GM18519 (cell line): ENCODE data around the gene RPS16.
"Not testable (repeated sequence)": the region's sequence is repeated elsewhere in the genome, so short reads cannot be mapped to it uniquely, and the experiment has no call there.

ENCODE experiments used
- ATAC-seq: cut with Tn5 transposase; IDR thresholded peaks from one replicate; pipeline ENCODE4 v1.9.1; 2021; ENCODE audit warnings: mild to moderate bottlenecking, moderate library complexity; ENCODE audit not compliant: unreplicated experiment, low FRiP score

RPS16 gene

DNA sequence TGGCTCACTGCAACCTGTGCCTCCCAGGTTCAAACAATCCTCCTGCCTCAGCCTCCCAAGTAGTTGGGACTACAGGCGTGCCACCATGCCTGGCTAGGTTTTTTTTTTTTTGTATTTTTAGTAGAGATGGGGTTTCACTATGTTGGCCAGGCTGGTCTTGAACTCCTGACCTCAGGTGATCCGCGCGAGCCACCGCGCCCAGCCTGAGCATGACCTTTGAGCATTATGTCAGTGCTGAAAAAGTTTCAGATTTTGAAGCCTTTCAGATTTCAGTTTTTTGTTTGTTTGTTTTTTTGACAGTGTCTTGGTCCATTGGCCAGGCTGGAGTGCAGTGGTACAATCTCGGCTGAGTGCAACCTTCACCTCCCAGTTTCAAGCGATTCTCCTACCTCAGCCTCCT lies 15.5 kb upstream of the RPS16 start:
- not testable (repeated sequence) for ATAC-seq

DNA sequence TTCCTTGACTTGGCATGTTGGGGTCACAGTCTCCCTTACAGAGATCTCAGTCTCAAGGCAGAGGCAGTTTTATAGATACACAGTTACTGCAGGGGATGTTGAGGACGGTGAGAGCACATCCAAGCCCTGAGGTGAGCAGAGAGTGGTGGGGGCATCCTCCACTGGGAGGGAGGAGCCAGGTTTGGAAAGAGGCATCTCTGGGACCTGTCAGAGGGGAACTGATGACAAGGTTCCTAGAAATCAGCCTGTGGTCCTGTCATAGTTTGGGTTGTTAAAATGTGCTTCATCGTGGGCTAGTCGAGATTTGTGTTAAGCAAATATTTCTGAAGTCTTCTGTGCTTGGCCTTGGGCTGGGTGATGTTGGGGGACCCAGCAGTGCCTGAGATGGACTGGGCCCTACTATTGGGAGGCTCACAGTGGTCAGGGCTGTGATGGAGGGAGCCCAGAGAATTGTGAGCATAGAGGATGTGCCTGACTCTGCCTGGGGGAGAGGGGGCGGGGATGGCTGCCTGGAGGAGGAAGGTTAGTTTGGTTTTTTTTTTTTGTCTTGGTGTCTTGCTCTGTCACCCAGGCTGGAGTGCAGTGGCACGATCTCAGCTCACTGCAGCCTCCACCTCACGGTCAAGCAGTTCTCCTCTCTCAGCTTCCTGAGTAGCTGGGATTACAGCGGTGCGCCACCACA lies 13.5 kb upstream of the RPS16 start:
- ATAC-seq, result no peak

DNA sequence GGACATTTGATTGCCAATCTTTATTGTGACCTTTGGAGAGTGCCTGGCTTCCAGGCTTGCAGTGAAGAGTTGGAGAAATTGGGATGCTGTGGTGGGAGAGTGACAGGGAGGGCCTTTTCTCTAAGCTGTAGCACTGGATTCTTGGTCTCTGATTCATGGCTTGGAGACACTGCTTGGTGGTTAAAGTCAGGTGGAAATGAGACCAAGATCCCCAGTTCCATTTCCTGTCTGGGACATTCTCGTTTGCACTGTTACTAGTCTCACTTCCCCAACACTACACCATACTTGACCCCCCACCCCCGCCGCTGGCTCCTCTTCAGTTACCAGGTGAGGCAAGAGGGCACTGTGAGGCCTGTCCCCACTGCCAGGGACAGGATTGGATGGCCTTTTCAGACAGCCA lies 12.5 kb upstream of the RPS16 start:
- no peak for ATAC-seq

DNA sequence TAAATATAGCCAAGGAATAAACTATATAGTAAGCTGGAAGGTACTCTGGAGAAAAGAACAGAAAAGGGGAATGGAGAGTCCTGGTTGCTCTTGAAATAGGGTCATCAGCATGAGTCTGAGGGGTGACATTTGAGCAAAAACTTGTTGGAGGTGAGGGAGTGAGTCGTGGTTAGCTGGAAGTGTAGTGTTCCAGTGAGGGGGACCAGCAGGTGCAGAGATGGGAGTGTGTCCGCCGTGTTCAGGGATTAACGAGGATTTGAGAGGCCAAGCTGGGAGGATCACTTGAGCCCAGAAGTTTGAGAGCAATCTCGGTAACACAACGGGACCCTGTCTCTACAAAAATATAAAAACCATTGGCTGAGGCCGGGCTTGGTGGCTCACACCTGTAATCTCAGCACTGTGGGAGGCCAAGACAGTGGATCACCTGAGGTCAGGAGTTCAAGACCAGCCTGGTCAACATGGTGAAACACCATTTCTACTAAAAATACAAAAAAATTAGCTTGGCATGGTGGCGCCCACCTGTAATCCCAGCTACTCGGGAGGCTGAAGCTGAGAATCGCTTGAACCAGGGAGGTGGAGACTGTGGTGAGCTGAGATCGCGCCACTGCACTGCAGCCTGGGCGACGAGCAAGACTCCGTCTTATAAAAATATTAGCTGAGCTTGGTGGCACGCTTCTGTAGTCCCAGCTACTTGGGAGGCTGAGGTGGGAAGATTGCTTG lies 10.8 kb upstream of the RPS16 start:
- no peak for ATAC-seq

DNA sequence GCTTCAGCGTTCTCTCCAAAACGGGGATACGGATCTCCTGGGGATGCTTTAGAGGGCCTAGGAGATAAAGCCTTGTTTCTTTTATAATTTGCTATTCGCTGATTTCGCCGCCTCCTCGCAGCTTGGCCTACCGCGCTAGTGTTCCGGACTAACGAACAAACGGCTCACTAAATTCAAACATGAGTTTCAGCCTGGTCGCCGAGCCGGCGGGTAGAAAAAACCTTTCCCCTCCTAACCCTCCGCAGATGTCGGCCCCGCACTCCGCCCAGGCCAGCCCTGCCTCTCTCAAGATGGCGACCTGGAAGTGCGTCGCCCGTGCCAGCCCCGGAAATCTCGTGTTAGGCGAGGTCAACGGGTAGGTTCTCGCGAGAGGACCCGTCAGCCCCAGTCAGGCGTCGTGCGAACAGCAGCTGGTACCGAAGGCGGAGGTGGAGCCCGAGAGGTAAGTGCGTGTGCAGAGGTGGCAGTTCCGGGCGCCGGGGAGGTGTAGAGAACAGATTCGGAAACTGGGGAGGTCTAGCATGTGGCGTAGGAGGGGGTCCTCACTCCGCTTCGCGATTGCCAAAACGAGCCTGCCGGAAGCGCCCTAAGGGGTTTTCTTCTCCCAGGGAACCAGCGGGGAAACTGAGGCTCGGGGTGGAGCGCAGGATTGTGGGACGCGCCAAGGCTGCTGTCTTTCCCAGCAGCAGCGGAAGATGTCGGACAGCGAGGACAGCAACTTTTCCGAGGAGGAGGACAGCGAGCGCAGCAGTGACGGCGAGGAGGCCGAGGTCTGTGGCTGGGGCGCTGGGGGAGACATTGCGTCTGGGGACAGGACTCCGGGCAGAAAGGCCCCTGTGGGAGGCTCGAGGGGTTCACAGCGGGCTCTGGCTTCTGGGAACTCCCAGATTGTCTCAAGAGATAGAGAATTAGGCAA lies 9.7 kb upstream of the RPS16 start, which contains the start of gene SUPT5H:
TSS of gene SUPT5H (plus strand) at position 387 of the 916 bp plus-strand sequence. CDS start at position 696, 309 bp downstream.
- ATAC-seq, result peak; percentile 68

DNA sequence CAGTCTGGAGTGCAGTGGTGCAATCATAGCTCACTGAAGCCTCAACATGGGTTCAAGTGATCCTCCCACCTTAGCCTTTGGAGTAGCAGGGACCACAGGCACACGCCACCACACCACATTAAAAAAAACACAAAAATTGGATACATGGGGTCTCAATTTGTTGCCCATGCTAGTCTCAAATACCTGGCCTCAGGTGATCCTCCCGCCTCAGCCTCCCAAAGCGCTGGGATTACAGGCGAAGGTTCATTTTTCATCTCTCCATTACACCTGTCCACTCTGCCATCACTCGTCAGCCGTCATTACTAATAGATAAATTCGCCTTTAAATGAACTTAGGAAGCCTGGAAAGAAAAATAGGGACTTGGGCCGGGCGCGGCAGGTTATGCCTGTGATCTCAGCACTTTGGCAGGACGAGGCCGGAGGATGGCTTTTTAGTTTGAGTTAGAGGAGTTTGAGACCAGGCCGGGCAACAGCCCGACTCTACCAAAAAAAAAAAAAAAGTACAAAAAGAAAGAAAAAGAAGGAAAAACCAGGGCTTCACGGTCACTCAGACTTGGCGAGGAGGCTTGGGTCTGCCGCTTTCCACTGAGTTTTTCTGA lies 8.9 kb upstream of the RPS16 start:
- no peak for ATAC-seq

DNA sequence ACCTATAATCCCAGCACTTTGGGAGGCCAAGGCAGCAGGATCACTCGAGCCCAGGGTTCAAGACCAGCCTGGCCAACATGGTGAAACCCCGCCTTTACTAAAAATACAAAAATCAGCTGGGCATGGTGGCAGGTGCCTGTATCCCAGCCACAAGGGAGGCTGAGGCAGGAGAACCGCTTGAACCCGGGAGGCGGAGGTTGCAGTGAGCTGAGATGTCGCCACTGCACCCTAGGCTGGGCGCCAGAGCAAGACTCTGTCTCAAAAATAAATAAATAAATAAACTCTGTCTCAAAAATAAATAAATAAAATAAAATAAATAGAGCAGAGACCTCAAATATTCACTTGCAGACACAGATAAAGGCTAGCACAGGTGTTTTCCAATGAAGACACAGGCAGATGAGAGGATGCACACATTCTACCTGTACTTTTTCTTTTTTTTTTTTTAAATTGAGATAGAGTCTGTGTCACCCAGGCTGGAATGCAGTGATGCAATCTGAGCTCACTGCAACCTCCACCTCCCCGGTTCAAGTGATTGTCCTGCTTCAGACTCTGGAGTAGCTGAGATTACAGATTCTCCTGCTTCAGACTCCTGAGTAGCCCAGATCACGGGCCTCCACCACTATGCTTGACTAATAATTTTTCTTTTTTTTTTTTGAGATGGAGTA lies 2.7 kb upstream of the RPS16 start:
- no peak for ATAC-seq

DNA sequence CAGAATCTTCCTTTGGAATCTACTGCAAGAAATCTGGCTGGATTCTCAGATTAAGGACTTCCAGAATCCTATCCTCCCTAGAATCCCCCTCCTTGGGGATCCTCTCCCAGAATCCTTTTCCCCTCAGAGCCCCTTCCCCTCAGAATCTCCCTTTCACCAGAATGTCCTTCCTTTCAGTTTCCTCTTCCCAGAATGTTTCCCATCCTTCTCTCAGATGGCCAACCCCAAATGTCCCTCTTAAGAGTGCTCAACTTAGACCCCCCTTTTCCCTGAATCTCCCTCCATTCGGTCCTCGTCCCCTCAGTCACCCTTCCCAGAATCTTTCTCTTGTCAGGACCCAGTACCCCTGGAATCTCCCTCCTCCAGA lies 584 bp upstream of the RPS16 start:
- no peak for ATAC-seq

DNA sequence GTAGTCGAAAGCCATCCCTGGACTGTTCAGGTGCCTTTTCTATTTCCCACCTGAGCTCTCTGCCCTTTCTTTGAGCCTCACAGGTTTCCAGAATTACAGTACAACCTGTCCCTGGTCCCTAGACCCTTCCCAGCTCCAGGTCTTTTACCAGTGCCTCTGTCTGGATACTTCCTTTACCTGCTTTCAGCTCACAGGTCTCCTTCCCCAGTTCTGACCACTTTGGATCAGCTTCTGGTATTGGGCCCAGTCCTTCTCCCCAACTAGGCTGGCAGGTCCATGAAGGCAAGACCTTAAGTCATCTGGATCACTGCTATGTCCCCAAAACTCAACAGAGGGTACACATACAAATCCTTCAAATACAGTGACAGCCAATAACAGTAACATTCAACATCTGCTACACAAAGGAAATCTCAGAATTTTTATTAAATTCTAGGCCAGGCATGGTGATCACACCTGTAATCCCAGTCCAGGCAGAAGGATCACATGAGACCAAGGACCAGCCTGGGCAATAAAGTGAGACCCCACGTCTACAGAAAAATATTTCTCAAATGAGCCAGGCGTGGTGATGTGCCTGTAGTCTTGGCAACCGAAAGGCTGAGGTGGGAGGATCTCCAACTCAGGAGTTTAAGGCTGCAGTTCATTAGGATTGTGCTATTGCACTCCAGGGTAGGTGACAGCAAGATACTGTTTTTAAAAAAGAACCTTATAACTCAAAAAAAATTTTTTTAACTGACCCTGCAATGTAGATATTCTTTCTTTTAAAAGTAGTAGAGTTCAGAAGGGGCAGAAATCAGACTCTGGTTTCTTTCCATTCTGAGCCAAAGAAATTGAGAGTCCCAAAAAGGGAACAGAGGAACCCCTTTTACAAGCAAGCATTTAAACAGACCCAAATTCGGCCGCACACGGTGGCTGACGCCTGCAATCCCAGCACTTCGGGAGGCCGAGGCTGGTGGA lies 1.3 kb downstream of the RPS16 start:
- ATAC-seq, result no peak

DNA sequence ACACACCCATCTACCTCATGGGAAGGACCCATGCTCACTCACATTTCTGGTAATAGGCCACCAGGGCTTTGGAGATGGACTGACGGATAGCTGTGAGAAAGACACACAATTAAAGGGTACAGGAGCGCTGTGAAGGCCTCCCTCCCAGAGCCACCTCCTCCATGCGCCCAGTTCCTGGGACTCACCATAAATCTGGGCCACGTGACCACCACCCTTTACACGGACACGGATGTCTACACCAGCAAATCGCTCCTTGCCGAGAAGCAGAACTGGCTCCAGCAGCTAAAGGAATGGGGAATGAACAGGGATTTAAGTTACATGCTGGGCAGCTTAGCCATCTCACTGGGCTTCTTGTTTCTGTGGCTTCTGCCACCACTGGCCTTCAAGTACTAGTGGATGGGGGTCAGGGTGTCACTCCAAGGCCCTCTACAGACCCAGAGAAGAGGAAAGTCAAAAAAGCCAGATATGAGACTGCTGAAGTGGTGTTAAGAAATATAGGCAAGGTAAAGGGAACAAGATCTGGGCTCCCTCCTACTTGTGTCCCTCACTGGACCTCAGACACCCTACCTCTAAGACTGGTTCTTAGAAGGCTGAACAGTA lies 2.2 kb downstream of the RPS16 start:
- no peak for ATAC-seq

DNA sequence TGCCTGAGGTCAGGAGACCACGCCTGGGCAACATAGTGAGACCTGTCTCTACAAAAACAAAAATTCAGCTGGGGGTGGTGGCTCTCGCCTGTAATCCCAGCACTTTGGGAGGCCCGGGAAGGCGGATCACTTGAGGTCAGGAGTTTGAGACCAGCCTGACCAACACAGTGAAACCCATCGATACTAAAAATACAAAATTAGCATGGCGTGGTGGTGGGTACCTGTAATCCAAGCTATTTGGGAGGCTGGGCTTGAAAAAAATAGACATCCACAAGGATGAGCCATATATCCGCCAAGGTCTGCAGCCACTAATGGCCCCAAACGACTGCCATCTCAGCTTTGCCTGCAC lies 3.1 kb downstream of the RPS16 start:
- no peak for ATAC-seq

DNA sequence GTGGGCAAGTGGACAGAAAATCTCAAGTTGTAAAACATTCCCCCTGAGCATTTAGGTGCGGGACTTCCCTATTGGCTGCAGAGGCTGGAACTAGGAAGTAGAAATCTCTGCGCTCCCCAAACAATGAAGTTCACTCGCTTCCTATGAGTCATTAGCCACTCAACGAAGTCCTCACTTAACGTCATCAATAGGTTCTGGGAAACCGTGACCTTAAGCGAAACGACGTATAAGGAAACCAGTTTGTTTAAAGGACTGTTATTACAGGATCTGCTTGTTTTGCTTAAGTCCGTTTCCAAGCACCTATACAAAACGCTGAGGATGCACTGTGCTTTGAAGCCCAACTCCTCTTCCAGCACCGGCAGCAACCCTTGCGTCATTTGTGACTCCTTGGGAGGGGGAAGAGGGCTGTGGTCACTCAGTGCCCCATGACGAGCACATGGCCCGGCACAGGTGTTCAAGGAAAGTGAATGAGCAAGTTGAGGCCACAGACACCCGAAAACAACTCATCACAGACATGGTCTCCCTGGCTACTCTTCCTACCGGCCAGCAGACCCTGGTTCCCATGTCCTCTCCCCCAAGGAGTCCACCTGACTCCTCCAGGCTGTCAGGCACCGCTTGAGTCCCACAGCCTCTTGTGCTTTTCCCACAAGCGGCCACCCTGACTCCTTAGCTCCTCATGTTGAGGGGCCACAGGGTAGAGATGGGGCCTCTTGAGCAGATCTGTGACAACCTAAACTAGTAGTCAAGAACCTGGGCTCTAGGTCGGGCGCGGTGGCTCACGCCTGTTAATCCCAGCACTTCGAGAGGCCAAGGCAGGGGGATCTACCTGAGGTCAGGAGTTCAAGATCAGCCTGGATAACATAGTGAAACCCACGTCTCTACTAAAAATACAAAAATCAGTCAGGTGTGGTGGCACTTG lies 4.8 kb downstream of the RPS16 start:
- no peak for ATAC-seq

DNA sequence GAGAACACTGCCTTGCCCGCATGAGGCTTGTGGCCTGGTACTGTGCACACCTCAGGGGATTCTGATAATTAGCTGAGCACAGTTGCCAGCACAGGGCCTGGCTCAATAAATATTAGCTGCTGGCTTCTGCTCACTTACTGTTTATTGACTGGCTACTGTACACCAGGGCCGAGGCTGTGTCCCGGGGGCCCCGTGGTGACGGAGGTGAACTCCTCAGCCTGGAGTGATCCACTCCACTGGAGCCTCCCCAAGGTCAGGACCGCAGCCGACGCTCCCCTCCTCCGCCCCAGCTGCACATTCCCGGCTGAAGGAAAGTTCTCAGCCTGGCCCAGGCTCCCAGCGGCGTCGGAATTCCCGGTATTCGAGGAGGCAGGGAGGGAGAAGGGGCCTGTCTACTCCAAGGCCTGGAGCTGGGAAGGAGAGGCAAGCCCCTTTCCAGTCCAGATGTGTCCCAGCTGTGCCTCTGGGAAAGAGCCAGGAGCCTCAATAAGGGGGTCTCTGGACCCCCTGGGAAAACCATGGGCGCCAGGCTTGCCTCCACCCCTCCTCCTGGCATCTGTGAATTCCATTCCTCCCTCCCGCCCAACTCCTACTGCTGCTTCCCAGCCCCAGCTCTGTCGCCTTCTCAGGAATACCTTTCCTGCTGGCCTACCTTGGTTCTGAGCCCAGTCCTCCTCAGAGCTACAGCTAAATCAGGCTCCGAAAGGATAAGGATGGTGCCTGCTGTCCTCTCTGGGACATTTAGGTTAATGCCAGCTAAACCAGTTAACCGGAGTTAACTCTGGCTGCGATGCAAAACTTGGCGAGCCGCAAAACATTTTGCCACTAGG lies 7.3 kb downstream of the RPS16 start:
- ATAC-seq, result no peak

DNA sequence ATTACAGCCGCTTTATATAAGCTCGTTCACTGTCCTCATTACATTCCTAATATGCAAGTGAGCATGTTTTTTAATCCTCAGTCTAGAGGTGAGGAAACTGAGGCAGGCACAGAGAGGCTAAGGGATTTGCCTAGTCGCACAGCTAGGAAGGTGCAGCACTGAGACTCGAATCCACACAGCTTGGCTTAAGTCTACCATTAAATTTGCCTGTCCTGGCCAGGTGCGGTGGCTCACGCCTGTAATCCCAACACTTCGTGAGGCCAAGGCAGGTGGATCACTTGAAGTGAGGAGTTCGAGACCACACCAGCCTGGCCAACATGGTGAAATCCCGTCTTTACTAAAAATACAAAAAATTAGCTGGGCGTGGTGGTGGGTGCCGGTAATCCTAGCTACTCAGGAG lies 8.0 kb downstream of the RPS16 start:
- ATAC-seq, result no peak

DNA sequence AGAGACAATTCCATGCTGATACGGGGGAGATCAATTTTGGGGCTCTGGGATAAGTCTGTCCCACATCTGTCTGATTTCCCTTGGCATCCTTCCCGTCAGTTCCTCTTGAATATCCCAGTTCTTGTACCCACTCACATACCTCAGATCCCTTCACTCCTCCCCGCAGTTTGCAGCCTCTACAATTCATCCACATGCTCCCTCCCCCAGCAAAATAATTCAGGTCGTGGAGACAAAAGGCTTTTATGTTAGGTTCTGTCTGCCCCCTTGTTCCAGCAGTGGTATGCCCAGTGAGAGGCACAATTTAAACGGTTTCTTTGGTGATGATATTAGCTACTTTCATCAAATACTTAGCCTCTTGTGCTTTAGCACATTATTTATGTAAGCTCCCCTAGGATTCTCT lies 9.6 kb downstream of the RPS16 start:
- no peak for ATAC-seq

DNA sequence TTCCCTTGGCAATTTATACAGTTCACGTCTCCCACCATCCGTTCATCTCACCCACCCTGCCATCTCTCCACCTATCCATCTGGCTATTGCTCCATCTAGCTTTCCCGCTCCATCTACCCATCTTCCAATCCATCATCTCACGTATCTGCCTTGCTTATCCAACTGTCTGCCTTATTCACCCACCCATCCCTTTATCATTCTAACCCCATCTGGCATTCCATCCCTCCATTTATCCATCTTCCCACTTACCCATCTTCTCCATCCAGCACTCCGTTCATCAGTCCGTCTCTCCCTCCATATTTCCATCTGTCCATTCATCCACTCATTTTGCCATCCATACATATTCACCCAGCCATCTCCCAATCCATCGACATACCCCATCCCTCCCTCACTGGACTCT lies 10.0 kb downstream of the RPS16 start:
- ATAC-seq, result no peak

DNA sequence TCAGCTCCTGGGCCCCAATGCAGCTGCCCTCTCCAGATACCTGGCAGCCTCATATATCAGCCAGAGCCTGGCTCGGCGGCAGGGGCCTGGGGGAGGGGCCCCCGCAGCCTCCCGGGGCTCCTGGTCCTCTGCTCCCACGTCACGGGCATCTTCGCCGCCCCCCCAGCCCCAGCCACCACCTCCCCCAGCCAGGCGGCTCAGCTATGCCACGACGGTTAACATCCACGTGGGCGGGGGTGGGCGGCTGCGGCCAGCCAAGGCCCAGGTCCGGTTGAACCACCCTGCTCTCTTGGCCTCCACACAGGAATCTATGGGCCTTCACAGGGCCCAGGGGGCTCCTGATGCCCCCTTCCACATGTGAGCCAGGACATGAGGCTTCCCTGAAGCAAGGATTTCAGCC lies 10.8 kb downstream of the RPS16 start:
- no peak for ATAC-seq
